Fibroblast of skin of scalp (primary cell): ENCODE results near the gene PLA2G2F. TPM values are rescaled to one million over a fixed set of nuclear protein-coding genes. Genes with fewer than 3 reads are reported as not detected.

Experiments
- DNase-seq: peaks from one replicate; pipeline ENCODE4 v3.0.0-alpha.2; 2013
- polyA plus RNA-seq, 2 experiments: library from polyadenylated mRNA; unstranded; fragments of 120-200 nt; gene quantifications; one replicate each; pipeline ENCODE4 v1.2.1, GENCODE V29; 2013; ENCODE audit not compliant: insufficient read length in 2 of 2

Gene PLA2G2F
- polyA plus RNA-seq (2013, experiment 1 of 2; ENCODE audit: insufficient read length), result not detected
- not detected for polyA plus RNA-seq (2013, experiment 2 of 2; ENCODE audit: insufficient read length)

DNA sequence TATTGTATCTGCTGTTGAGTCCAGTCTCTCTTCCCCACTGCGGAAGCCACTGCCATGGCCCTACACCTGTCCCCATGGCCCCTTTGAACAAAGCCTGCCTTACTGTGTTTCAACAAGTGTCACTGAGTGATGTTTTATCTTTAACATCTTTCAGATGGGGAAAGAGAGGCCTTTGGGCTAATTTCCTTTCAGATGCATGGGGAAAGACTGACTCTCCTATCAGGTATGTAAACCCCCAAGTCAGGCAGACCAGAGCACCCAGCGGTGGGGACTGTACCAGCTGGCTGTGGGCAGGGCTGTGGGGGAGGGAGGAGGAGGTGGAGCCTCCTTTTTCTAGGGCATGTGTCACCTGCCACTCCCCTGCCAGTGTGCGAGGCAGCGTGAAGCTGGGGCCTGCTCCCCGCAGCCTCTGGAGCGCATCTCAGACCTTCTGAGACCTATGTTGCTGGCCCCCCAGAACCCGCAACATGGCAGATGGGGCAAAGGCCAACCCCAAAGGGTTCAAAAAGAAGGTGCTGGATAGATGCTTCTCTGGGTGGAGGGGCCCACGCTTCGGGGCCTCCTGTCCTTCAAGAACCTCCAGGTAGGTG lies at the start of gene PLA2G2F:
Gene PLA2G2F, plus strand, starts transcription at position 363 of the 590 bp plus-strand sequence. Its CDS starts 105 bp downstream, at position 468.
- no peak for DNase-seq

- DNase-seq, result no peak
These were observed 49.6 kb upstream of the PLA2G2F start for GRCh38 chr1:20089328-20090077.

- DNase-seq, result no peak
These were observed 49.0 kb upstream of the PLA2G2F start for GRCh38 chr1:20090119-20090518.

DNA sequence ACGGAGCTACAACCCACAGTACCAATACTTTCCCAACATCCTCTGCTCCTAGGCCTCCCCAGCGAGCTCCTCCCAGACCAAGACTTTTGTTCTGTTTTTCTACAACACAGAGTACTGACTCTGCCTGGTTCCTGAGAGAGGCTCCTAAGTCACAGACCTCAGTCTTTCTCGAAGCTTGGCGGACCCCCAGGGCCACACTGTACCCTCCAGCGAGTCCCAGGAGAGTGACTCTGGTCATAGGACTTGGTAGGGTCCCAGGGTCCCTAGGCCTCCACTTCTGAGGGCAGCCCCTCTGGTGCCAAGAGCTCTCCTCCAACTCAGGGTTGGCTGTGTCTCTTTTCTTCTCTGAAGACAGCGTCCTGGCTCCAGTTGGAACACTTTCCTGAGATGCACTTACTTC lies 48.5 kb upstream of the PLA2G2F start:
- DNase-seq, result no peak

GRCh38 chr1:20093303-20093702 lies 45.8 kb upstream of the PLA2G2F start:
- DNase-seq, result no peak

GRCh38 chr1:20093940-20094391 lies 45.2 kb upstream of the PLA2G2F start:
- no peak for DNase-seq

GRCh38 chr1:20095564-20096434 lies 43.3 kb upstream of the PLA2G2F start:
- DNase-seq, result no peak

DNA sequence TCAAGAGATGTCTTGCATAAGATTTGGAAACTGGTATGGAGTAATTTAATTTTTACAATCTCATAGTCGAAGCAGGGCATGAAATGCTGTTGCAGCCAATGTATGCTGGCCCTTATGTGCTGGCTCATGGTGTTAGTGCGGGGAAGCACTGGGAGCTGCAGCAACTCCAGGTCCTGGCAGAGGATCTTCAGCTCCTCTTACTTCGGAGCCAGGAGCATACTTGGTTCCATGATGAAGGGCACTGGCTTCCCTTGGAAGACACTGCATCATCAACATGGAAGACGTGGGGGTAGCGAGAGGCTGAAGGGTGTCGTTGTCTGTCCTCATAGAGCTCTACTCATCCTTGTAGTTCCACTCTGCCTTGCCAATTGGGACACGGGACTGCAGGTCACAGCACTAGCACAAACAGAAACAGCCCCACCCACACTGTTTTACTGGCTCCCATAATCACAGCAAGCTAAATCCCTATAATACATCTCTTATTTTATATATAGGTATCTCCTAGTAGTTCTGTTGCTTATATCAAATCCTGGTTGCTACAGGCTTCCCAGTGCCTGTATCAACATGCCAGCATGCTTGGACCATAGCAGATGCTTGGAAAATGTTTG lies 42.2 kb upstream of the PLA2G2F start:
- no peak for DNase-seq

DNA sequence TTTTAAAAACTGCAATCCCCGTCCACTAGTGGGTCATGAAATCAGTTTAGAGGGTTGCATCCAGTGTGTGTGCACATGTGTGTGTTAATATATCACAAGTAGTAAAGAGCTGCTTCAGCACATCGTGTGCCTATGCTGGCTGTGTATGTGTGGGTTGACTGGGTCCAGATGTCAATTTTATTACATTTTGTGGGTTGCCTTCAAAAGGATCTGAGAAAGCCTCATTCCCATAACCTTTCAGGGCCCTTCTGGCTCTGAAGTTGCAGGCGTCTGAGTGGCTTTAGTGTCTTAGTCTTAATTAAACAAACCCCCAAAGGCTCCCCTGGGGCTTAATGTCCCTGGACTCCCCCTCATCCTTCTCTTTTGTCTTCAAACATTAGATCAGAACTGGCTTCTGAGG lies 39.6 kb upstream of the PLA2G2F start:
- DNase-seq, result no peak

DNA sequence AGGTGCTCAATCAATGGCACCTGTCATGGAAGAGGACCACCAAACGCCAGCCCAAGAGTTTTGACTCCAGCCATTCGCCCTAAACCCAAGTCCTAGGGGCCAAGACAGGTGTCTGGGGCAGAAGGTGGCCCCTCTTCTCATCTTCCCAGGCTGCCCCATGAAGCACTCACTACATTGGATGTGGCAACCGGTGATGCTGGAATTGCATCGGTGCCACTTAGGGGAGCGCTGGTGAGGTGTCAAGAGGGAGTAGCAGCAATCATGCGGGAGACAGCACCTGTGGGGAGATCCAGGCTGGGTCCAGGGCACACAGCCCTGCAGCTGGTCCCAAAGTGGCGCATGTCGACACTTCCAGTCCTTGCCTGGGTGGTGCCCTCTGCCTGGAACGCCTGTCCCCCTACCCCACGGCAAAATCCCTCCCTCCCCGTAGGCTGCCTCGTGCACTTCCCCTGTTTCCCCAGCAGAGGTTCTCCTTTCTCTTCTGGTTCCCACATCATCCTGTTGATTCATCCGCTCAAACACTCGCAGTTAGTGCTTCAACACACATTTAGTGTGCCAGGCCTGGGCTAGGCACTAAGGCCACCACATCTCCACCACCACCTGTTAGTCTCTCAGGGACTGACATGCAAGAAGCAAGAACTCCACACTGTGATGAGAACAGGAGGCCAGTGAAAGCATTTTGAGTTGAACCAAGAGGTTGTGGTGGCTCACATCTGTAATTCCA lies 38.3 kb upstream of the PLA2G2F start:
- peak; percentile 43 for DNase-seq

DNA sequence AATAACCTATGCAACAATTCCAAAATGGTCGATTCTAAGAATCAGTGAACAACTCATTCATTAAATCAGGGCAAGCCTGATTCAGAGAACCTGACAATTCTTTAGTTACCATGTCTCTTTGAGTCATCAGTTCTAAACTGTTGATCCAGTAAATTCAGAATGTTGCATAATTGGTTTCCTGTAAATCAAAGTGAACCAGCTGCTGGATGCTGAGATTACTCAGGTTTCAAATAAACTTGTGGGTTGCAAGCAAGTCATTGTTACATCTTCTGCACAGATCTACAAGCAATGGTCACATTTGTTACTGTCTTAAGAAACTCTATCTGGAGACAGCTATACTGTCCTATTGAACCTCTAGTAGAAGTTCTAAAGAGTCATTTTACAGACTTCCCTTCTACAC lies 36.2 kb upstream of the PLA2G2F start:
- DNase-seq, result no peak

GRCh38 chr1:20105856-20106255 lies 33.3 kb upstream of the PLA2G2F start:
- DNase-seq, result no peak

DNA sequence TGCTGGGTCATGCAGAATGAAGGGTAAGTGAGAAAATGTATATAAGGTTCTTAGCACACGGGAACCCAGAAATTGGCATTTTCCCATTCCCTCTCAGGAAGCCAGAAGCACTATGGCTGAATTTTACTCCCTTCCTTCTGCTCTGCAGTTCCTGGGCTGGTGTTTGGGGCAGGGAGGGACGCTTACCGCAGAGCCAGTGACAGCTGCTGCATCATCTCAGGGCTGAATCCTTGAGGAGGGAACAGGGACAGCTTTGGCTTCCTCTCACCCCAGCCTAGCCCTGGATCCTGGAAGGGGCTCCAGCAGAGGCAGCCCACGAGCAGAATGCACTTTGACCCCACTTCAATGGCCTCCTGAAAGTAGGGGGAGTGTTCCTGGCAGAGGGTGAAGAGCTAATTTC lies 31.8 kb upstream of the PLA2G2F start:
- DNase-seq, result no peak

DNA sequence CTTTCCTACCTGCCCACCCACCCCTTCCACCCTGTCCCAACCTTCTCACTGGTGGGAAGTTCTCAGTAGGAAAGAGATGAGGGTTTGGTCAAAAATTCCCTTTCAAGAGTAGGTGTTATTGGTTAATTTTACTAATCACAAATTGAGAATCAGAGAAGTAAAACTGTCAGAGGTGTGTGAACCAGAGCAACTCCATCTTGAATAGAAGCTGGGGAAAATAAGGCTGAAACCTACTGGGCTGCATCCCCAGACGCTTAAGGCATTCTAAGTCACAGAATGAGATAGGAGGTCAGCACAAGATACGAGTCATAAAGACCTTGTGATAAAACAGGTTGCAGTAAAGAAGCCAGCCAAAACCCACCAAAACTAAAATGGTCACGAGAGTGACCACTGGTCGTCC lies 31.3 kb upstream of the PLA2G2F start:
- no peak for DNase-seq

DNA sequence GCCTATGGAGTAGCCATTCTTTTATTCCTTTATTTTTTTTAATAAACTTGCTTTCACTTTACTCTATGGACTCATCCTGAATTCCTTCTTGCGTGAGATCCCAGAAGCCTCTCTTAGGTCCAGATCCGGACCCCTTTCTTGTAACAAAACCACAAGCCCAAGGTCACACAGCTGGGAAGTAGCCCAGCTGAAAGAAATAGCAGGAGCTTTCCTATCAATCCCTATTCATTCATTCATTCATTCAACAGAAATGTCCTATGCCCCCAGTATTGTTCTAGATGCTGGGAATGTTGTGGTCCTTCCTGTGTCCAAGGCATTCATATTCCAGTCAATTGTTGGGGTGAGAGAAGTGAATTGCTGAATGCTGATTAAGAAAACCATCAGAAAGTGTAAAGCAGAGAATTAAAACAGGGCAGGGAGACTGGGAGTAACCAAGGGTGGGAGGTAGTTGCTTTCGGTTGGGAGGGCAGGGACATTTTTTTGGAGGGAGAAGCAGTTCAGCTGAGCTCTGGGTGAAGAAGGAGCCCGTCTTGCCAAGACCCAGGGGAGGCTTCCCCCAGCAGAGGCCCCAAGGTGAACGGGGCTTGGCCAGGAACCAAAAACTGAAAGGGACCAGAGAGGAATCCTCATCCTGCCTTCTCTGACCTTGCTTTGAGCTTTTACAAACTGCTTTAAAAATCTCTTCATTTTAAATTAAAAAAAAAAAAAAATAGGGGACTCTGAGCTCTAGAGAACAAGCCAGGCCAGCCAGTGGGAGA lies 30.6 kb upstream of the PLA2G2F start:
- no peak for DNase-seq

DNA sequence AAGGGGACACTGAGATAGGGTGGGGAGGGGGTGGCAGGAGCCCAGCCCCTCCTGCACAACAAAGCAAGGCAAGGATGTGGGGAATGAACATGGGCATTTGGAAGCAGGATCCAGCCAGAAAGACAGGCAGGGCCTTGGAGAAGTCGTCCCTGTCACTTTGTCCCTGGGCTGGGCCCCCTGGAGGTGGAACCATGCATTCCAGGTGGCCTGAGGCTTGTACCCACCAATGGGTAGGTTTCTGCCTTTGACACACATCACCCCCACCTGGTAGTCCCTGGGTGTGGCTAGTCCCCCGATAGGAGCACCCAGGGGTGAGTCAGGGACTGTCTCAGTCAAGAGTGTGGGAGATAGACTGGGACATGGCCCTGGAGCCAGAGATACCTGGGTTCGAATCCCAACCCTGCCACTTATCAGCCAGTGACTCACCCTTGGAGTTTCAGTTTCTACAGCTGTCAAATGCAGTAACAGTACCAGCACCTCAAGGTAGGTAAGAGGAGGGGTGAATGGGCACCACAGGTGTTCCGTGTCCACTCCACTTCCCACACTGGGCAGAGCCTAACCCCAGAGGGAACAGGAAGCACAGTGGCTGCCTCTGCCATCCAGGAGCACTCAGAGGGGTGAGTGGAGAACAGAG lies 29.8 kb upstream of the PLA2G2F start:
- DNase-seq, result no peak

DNA sequence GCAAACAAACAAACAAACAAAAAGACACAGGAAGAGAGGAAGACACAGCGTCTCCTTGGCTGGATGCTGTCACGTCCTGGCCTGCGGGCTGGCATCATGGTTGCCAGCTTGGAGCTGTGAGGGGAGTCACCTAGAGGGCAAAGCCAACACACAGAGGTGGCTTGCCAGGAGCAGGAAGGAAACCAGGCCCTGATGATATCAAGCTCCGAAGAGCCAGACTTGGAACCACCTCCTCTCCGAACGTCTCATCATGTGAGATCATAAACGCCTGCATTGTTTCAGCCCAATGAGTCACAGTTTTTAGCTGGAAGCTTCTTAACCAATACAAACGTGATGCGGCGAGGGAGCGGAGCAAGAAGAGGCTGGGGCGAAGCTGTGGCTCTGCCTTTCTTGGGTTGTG lies 28.4 kb upstream of the PLA2G2F start:
- no peak for DNase-seq

GRCh38 chr1:20111452-20111851 lies 27.7 kb upstream of the PLA2G2F start:
- DNase-seq, result no peak

DNA sequence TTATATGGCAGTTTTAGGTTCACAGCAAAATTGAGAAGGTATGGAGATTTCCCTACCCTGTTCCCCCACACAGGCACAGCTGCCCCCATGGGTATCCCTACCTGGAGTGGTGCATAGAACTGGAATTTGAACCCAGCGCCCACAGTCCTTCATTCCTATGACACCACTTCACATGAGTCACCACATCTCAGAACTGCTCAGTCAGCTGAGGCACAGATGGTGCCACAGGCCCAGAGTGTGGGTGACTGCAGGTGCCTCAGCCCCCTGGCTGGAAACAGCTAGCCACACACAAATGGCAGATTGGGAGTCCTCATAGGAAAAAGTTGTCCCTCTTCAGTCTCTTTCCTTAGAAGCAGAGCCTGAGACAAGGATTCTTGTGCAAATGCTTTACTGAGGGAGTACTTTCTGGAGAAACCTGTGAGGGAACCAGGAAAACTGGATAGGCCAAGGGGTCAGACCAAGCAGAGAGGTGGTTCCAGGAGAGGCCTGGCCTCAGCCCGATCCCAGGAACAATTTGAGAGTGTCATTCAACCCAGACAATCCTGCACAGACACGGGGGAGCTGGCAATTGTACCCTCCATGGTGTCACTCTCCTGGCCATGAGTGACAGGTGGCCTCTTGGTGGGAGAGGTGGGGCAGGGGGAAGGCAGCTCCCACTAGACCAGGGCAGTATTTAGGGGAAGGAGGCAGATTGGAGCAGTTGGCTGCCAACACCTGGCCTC lies 26.7 kb upstream of the PLA2G2F start:
- no peak for DNase-seq

GRCh38 chr1:20114021-20114648 lies 25.0 kb upstream of the PLA2G2F start:
- no peak for DNase-seq
